ENCODE measurements around the gene EVI5.

DNA sequence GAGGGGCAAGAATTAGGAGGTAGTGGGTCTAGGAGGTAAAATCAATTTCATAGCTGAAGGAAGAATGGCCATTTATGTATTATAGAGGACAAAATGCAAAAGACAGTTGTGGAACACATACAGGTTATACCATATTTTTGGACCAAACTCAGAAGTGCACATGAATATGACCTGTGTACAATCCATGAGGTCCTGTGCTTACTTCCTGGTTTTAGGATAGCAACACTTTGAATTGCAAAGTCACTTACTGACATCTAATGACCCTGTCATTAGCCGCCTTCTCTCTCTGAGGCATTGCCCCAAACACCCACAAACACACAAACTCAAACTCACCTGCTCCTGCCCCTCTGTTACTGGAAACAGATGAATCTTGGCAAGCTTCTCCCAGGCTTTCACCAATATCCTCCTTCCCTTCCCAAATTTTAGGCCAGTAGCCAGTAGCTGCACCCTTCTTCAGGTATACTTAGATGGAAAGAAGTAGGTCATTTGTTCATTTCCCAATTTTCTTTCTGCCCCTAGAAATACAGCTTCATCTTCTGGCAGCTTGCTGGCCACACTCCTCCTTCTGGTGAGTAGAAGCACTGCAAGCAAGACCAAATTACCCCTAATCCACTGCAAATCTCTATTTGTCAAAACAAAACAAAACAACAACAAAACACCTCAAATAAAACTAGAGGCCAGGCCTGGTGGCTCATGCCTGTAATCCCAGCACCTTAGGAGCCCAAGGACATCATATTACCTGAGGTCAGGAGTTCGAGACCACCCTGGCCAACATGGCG, 33.3 kb upstream of the EVI5 start:
- TF ChIP-seq CTCF (IDR thresholded peaks at IDR 0.05; ENCODE audit: borderline replicate concordance, extremely low read depth, low read length, poor library complexity, severe bottlenecking) = peak; percentile 68
- TF ChIP-seq EZH2 (IDR thresholded peaks at IDR 0.05; ENCODE audit: borderline replicate concordance, low read depth, low read length, severe bottlenecking) = no peak

Measured in DND-41 (cell line).